ENCODE results near the gene HBB.

Gene HBB

GRCh38 chr11:5246772-5247471, 20.1 kb upstream of the HBB start:
- Histone ChIP-seq H3K4ac (ENCODE audit: low read length) (no peak overlapping the region), H3K27me3 (ENCODE audit: control insufficient read depth in 3 of 3, insufficient read depth in 3 of 3, low read depth in 1 of 3, low read length in 3 of 3) (no peaks in the 10 kb centered on the region), H3K14ac (ENCODE audit: low read length) (no peak overlapping the region), H2AFZ (ENCODE audit: low read length) (no peak overlapping the region), H3K36me3 (replicated peaks in 1 of 2; ENCODE audit: control insufficient read depth in 2 of 2, insufficient read depth in 2 of 2, low read length in 2 of 2) (no peaks in the 10 kb centered on the region), H3K4me2 (ENCODE audit: insufficient read depth, low read length, poor library complexity, severe bottlenecking) (no peak overlapping the region), H2BK5ac (ENCODE audit: low read length) (no peak overlapping the region), H3K4me1 (ENCODE audit: control insufficient read depth in 2 of 2, insufficient read depth in 1 of 2, low read depth in 1 of 2, low read length in 2 of 2) (no peaks in the 10 kb centered on the region), H3K9me3 (replicated peaks in 1 of 2; ENCODE audit: control insufficient read depth in 2 of 2, insufficient read depth in 1 of 2, low read depth in 1 of 2, low read length in 2 of 2) (no peaks in the 10 kb centered on the region), H3K4me3 (ENCODE audit: low read length in 2 of 2) (no peak overlapping the region), H4K91ac (ENCODE audit: low read depth, low read length, poor library complexity) (no peak overlapping the region), H2BK15ac (ENCODE audit: low read length) (no peak overlapping the region), H3K9ac (ENCODE audit: low read depth, low read length, poor library complexity) (no peak overlapping the region), H3K18ac (ENCODE audit: low read length) (no peak overlapping the region), H3K27ac (replicated peaks; ENCODE audit: low read length) (no peak overlapping the region), H3K79me1 (ENCODE audit: low read depth, low read length) (no peaks in the 10 kb centered on the region), H2BK120ac (ENCODE audit: low read depth, low read length) (no peak overlapping the region), H3K23ac (ENCODE audit: low read depth, low read length, poor library complexity) (no peak overlapping the region), H2BK12ac (ENCODE audit: low read length) (no peak overlapping the region), H4K8ac (ENCODE audit: low read depth, low read length) (no peak overlapping the region), H2AK5ac (ENCODE audit: low read depth, low read length) (no peak overlapping the region)
- DNase-seq (ENCODE audit: low spot score) = no peak
- WGBS, 2 donors (ENCODE audit: extremely low coverage in 2 of 2, insufficient read length in 2 of 2, insufficient replicate concordance in 1 of 2) = no CpG with 5 or more reads among the region's 6 CpGs

GRCh38 chr11:5245155-5245554, 18.3 kb upstream of the HBB start:
- no peak overlapping the region for H3K4ac ChIP-seq (ENCODE audit: low read length)
- no peaks in the 10 kb centered on the region for H3K9me3 ChIP-seq (replicated peaks in 1 of 2; ENCODE audit: control insufficient read depth in 2 of 2, insufficient read depth in 1 of 2, low read depth in 1 of 2, low read length in 2 of 2)
- no peaks in the 10 kb centered on the region for H3K4me1 ChIP-seq (ENCODE audit: control insufficient read depth in 2 of 2, insufficient read depth in 1 of 2, low read depth in 1 of 2, low read length in 2 of 2)
- H2AK5ac ChIP-seq (ENCODE audit: low read depth, low read length) = no peak overlapping the region
- H3K23ac ChIP-seq (ENCODE audit: low read depth, low read length, poor library complexity) = no peak overlapping the region
- no peak overlapping the region for H2AFZ ChIP-seq (ENCODE audit: low read length)
- no peak overlapping the region for H3K14ac ChIP-seq (ENCODE audit: low read length)
- H3K27me3 ChIP-seq (ENCODE audit: control insufficient read depth in 3 of 3, insufficient read depth in 3 of 3, low read depth in 1 of 3, low read length in 3 of 3) = no peaks in the 10 kb centered on the region
- H3K27ac ChIP-seq (replicated peaks; ENCODE audit: low read length) = no peak overlapping the region
- no peak overlapping the region for H3K4me2 ChIP-seq (ENCODE audit: insufficient read depth, low read length, poor library complexity, severe bottlenecking)
- H4K91ac ChIP-seq (ENCODE audit: low read depth, low read length, poor library complexity) = no peak overlapping the region
- H2BK120ac ChIP-seq (ENCODE audit: low read depth, low read length) = no peak overlapping the region
- H2BK12ac ChIP-seq (ENCODE audit: low read length) = no peak overlapping the region
- H3K79me1 ChIP-seq (ENCODE audit: low read depth, low read length) = no peaks in the 10 kb centered on the region
- no peak for DNase-seq (ENCODE audit: low spot score)
- no peak overlapping the region for H3K18ac ChIP-seq (ENCODE audit: low read length)
- no peak overlapping the region for H2BK5ac ChIP-seq (ENCODE audit: low read length)
- H4K8ac ChIP-seq (ENCODE audit: low read depth, low read length) = no peak overlapping the region
- H3K4me3 ChIP-seq (ENCODE audit: low read length in 2 of 2) = no peak overlapping the region
- no peak overlapping the region for H3K9ac ChIP-seq (ENCODE audit: low read depth, low read length, poor library complexity)
- H3K36me3 ChIP-seq (replicated peaks in 1 of 2; ENCODE audit: control insufficient read depth in 2 of 2, insufficient read depth in 2 of 2, low read length in 2 of 2) = no peaks in the 10 kb centered on the region
- no peak overlapping the region for H2BK15ac ChIP-seq (ENCODE audit: low read length)
- WGBS, 2 donors (ENCODE audit: extremely low coverage in 2 of 2, insufficient read length in 2 of 2, insufficient replicate concordance in 1 of 2) = no CpG with 5 or more reads among the region's 2 CpGs

GRCh38 chr11:5243816-5244180, 16.9 kb upstream of the HBB start:
- H2BK120ac ChIP-seq (ENCODE audit: low read depth, low read length) = no peak overlapping the region
- no peak overlapping the region for H3K27ac ChIP-seq (replicated peaks; ENCODE audit: low read length)

GRCh38 chr11:5242933-5243815, 16.3 kb upstream of the HBB start:
- no CpG with 5 or more reads among the region's 7 CpGs for WGBS, 2 donors (ENCODE audit: extremely low coverage in 2 of 2, insufficient read length in 2 of 2, insufficient replicate concordance in 1 of 2)
- DNase-seq (ENCODE audit: low spot score) = no peak
- no peak overlapping the region for H3K27ac ChIP-seq (replicated peaks; ENCODE audit: low read length)

More at GRCh38 chr11:5243816-5244180, 16.9 kb upstream of the HBB start:
- no peak for DNase-seq (ENCODE audit: low spot score)
- no peak overlapping the region for H2AFZ ChIP-seq (ENCODE audit: low read length)
- H3K9ac ChIP-seq (ENCODE audit: low read depth, low read length, poor library complexity) = no peak overlapping the region
- H2AK5ac ChIP-seq (ENCODE audit: low read depth, low read length) = no peak overlapping the region
- no peak overlapping the region for H2BK12ac ChIP-seq (ENCODE audit: low read length)
- H4K91ac ChIP-seq (ENCODE audit: low read depth, low read length, poor library complexity) = no peak overlapping the region
- H2BK5ac ChIP-seq (ENCODE audit: low read length) = no peak overlapping the region
- no peaks in the 10 kb centered on the region for H3K27me3 ChIP-seq (ENCODE audit: control insufficient read depth in 3 of 3, insufficient read depth in 3 of 3, low read depth in 1 of 3, low read length in 3 of 3)
- no peak overlapping the region for H2BK15ac ChIP-seq (ENCODE audit: low read length)
- no peak overlapping the region for H3K18ac ChIP-seq (ENCODE audit: low read length)
- no peak overlapping the region for H3K14ac ChIP-seq (ENCODE audit: low read length)
- no peak overlapping the region for H3K4ac ChIP-seq (ENCODE audit: low read length)
- H3K36me3 ChIP-seq (replicated peaks in 1 of 2; ENCODE audit: control insufficient read depth in 2 of 2, insufficient read depth in 2 of 2, low read length in 2 of 2) = no peaks in the 10 kb centered on the region
- no peak overlapping the region for H3K23ac ChIP-seq (ENCODE audit: low read depth, low read length, poor library complexity)
- WGBS, 2 donors (ENCODE audit: extremely low coverage in 2 of 2, insufficient read length in 2 of 2, insufficient replicate concordance in 1 of 2) = no CpG with 5 or more reads among the region's 4 CpGs
- no peaks in the 10 kb centered on the region for H3K9me3 ChIP-seq (replicated peaks in 1 of 2; ENCODE audit: control insufficient read depth in 2 of 2, insufficient read depth in 1 of 2, low read depth in 1 of 2, low read length in 2 of 2)
- H3K79me1 ChIP-seq (ENCODE audit: low read depth, low read length) = no peaks in the 10 kb centered on the region
- H3K4me2 ChIP-seq (ENCODE audit: insufficient read depth, low read length, poor library complexity, severe bottlenecking) = no peak overlapping the region
- no peak overlapping the region for H4K8ac ChIP-seq (ENCODE audit: low read depth, low read length)
- H3K4me1 ChIP-seq (ENCODE audit: control insufficient read depth in 2 of 2, insufficient read depth in 1 of 2, low read depth in 1 of 2, low read length in 2 of 2) = no peaks in the 10 kb centered on the region
- no peak overlapping the region for H3K4me3 ChIP-seq (ENCODE audit: low read length in 2 of 2)

More at GRCh38 chr11:5242933-5243815, 16.3 kb upstream of the HBB start:
- no peak overlapping the region for H2AK5ac ChIP-seq (ENCODE audit: low read depth, low read length)
- H3K9ac ChIP-seq (ENCODE audit: low read depth, low read length, poor library complexity) = no peak overlapping the region
- H4K8ac ChIP-seq (ENCODE audit: low read depth, low read length) = no peak overlapping the region
- H3K23ac ChIP-seq (ENCODE audit: low read depth, low read length, poor library complexity) = no peak overlapping the region
- H3K4ac ChIP-seq (ENCODE audit: low read length) = no peak overlapping the region
- no peak overlapping the region for H2BK5ac ChIP-seq (ENCODE audit: low read length)
- H3K14ac ChIP-seq (ENCODE audit: low read length) = no peak overlapping the region
- no peak overlapping the region for H3K4me2 ChIP-seq (ENCODE audit: insufficient read depth, low read length, poor library complexity, severe bottlenecking)
- no peaks in the 10 kb centered on the region for H3K27me3 ChIP-seq (ENCODE audit: control insufficient read depth in 3 of 3, insufficient read depth in 3 of 3, low read depth in 1 of 3, low read length in 3 of 3)
- H2BK15ac ChIP-seq (ENCODE audit: low read length) = no peak overlapping the region
- no peaks in the 10 kb centered on the region for H3K36me3 ChIP-seq (replicated peaks in 1 of 2; ENCODE audit: control insufficient read depth in 2 of 2, insufficient read depth in 2 of 2, low read length in 2 of 2)
- H2AFZ ChIP-seq (ENCODE audit: low read length) = no peak overlapping the region
- no peak overlapping the region for H2BK120ac ChIP-seq (ENCODE audit: low read depth, low read length)
- no peaks in the 10 kb centered on the region for H3K79me1 ChIP-seq (ENCODE audit: low read depth, low read length)
- no peak overlapping the region for H2BK12ac ChIP-seq (ENCODE audit: low read length)
- no peaks in the 10 kb centered on the region for H3K4me1 ChIP-seq (ENCODE audit: control insufficient read depth in 2 of 2, insufficient read depth in 1 of 2, low read depth in 1 of 2, low read length in 2 of 2)
- H4K91ac ChIP-seq (ENCODE audit: low read depth, low read length, poor library complexity) = no peak overlapping the region
- H3K4me3 ChIP-seq (ENCODE audit: low read length in 2 of 2) = no peak overlapping the region
- no peak overlapping the region for H3K18ac ChIP-seq (ENCODE audit: low read length)
- no peaks in the 10 kb centered on the region for H3K9me3 ChIP-seq (replicated peaks in 1 of 2; ENCODE audit: control insufficient read depth in 2 of 2, insufficient read depth in 1 of 2, low read depth in 1 of 2, low read length in 2 of 2)

Data from neuronal stem cell (in vitro differentiated cells).